SU-DHL-6 (cell line): ENCODE data around the gene VWA7.

ENCODE experiments used
- EZH2phosphoT487 ChIP-seq: fragments of 200-600 bp; sonication (generic), shearing (Covaris generic); conservative IDR thresholded peaks from 2 replicates; pipeline ENCODE4 v1.6.1; 2018; ENCODE audit warnings: mild to moderate bottlenecking, antibody characterized with exemption, low read length, moderate library complexity, mixed read lengths
- TF ChIP-seq, protein P1 (sequence below): fragments of 200-600 bp; sonication (generic); IDR thresholded peaks from one replicate; pipeline ENCODE4 v1.5.1; 2017; ENCODE audit warnings: antibody characterized with exemption, mild to moderate bottlenecking, low read length, moderate library complexity; ENCODE audit not compliant: insufficient read depth, poor library complexity, severe bottlenecking

DNA sequence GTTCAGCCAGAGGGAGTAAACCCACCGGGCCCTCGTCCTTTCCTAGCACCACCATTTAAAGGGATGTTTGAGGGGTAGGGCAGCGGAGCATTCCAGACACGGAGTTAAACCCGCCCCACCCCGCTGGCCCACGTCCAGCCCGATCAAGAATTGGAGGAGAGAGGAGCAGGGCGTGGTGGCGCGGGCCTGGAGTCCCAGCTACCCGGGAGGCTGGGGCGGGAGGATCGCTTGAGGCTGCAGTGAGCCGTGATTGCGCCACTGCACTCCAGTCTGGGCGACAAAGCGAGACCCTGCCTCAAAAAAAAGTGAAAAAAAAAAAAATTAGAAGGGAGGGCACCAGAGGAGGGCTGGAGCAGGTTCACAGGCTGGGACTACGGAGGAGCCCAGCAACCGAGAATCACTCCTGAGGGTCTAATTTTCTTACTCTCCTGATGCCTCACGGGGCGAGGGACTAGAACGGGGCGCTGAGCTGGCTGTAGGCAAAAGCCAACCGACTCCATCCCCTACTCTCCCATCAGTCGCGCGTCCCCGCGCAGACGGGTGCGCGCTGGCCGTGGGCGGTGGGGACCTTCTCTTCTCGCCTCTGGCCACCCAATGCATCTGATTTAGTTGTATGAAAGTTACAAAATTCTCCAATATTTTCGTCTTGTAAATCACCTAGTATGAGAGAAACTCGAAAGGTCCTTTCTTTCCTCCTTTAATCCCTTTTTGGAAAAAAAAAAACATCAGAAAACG is 44.3 kb upstream of the VWA7 start:
- TF ChIP-seq, protein P1, sequence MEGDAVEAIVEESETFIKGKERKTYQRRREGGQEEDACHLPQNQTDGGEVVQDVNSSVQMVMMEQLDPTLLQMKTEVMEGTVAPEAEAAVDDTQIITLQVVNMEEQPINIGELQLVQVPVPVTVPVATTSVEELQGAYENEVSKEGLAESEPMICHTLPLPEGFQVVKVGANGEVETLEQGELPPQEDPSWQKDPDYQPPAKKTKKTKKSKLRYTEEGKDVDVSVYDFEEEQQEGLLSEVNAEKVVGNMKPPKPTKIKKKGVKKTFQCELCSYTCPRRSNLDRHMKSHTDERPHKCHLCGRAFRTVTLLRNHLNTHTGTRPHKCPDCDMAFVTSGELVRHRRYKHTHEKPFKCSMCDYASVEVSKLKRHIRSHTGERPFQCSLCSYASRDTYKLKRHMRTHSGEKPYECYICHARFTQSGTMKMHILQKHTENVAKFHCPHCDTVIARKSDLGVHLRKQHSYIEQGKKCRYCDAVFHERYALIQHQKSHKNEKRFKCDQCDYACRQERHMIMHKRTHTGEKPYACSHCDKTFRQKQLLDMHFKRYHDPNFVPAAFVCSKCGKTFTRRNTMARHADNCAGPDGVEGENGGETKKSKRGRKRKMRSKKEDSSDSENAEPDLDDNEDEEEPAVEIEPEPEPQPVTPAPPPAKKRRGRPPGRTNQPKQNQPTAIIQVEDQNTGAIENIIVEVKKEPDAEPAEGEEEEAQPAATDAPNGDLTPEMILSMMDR, result no peak
- no peak for TF ChIP-seq EZH2phosphoT487
